GM12872 (cell line): Measurements from ENCODE around the gene ARFGAP1.

ENCODE experiments used
- CTCF ChIP-seq: IDR thresholded peaks from 3 replicates; pipeline ENCODE4 v1.5.1; 2011; ENCODE audit warnings: low read depth, mild to moderate bottlenecking, low read length, moderate library complexity; ENCODE audit not compliant: insufficient read depth

Gene ARFGAP1

GRCh38 chr20:63283397-63284082, 10.9 kb downstream of the ARFGAP1 start:
- no peak for TF ChIP-seq CTCF

- TF ChIP-seq CTCF, result no peak
Measured at GRCh38 chr20:63284083-63284440, 11.4 kb downstream of the ARFGAP1 start.

- TF ChIP-seq CTCF, result no peak
Measured at GRCh38 chr20:63284544-63284949, 11.9 kb downstream of the ARFGAP1 start.

GRCh38 chr20:63284981-63285524, 12.4 kb downstream of the ARFGAP1 start:
- no peak for TF ChIP-seq CTCF

GRCh38 chr20:63285636-63286615, 13.3 kb downstream of the ARFGAP1 start:
- TF ChIP-seq CTCF, result no peak

GRCh38 chr20:63286781-63287696, 14.4 kb downstream of the ARFGAP1 start:
- TF ChIP-seq CTCF, result no peak
